Hematopoietic multipotent progenitor cell treated with erythropoietin and hydrocortisone succinate and interleukin-3 and kit ligand, for 17 days (in vitro differentiated cells): ENCODE results near the gene MTHFD1L.
"Not testable (repeated sequence)": the region's sequence is repeated elsewhere in the genome, so short reads cannot be mapped to it uniquely, and the experiment has no call there.

Experiments
- DNase-seq: peaks from one replicate; pipeline ENCODE4 v3.0.0-alpha.2; 2015; ENCODE audit warnings: low spot score

The MTHFD1L gene

GRCh38 chr6:151043944-151044343 lies 178.4 kb downstream of the MTHFD1L start:
- DNase-seq = no peak

GRCh38 chr6:151044465-151045441 lies 179.3 kb downstream of the MTHFD1L start:
- DNase-seq = no peak

- not testable (repeated sequence) for DNase-seq
These were observed 180.2 kb downstream of the MTHFD1L start for GRCh38 chr6:151045511-151046222.

GRCh38 chr6:151051164-151051563 lies 185.7 kb downstream of the MTHFD1L start:
- no peak for DNase-seq

GRCh38 chr6:151052021-151052646 lies 186.6 kb downstream of the MTHFD1L start:
- DNase-seq = no peak

- DNase-seq = no peak
These were observed 188.8 kb downstream of the MTHFD1L start for GRCh38 chr6:151054306-151054705.

GRCh38 chr6:151056230-151056907 lies 190.9 kb downstream of the MTHFD1L start:
- no peak for DNase-seq

- no peak for DNase-seq
These were observed 191.6 kb downstream of the MTHFD1L start for GRCh38 chr6:151057061-151057460.

GRCh38 chr6:151058021-151058733 lies 192.7 kb downstream of the MTHFD1L start:
- no peak for DNase-seq

GRCh38 chr6:151059612-151060095 lies 194.2 kb downstream of the MTHFD1L start:
- DNase-seq = no peak

- DNase-seq = no peak
These were observed 194.7 kb downstream of the MTHFD1L start for GRCh38 chr6:151060096-151060765.

- no peak for DNase-seq
These were observed 195.4 kb downstream of the MTHFD1L start for GRCh38 chr6:151060766-151061531.

GRCh38 chr6:151063352-151063751 lies 197.8 kb downstream of the MTHFD1L start:
- DNase-seq = no peak

GRCh38 chr6:151063842-151064647 lies 198.5 kb downstream of the MTHFD1L start:
- DNase-seq = no peak

- no peak for DNase-seq
These were observed 199.7 kb downstream of the MTHFD1L start for GRCh38 chr6:151065027-151065815.

GRCh38 chr6:151067684-151068596 lies 202.4 kb downstream of the MTHFD1L start:
- no peak for DNase-seq

- DNase-seq = no peak
These were observed 203.3 kb downstream of the MTHFD1L start for GRCh38 chr6:151068761-151069312.
